Medulla oblongata (tissue), 1 donor: ENCODE measurements around the gene GALNT2.

Experiments
- DNase-seq: peaks from one replicate; pipeline ENCODE4 v3.0.0-alpha.2; 2015; ENCODE audit errors: extremely low spot score

GALNT2 gene

DNA sequence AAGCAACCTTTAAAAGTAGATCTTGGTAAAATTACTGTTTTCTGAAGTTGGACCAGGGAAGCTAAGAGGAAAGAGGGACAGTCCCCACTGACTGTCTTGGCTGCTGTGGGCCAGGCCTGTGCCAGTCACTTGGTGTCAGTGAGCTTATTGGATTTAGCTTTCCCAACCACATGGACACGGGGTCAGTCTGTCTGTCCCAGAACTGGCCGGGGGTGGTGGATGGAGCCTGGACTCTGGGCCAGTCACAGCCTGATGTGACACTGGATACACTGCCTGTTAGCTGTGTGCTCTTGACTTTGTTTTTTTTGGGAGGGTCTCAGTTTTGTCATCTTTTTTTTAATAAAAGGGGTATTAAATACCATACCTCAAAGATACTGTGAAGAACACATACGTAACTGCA, 96.7 kb downstream of the GALNT2 start:
- DNase-seq = no peak

DNA sequence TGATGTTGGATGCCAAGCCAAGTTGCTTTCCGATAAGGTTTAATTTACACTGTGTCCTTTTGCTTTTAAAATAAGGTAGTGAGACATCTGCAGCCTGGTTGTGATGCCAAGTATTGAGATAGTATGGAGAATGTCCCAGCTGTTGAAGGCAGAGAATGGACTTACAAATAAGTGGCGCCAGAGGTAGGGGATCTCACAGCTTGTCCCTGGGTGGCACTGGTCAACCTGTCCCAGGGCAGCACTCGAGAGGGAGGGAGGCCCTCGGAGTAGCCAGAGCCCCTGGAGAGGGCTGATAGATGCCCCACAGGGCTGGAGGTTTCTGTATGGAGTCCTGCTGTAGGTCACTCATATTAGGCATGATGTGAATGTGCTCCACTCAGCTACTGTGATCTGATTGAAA, 98.5 kb downstream of the GALNT2 start:
- DNase-seq = no peak

DNA sequence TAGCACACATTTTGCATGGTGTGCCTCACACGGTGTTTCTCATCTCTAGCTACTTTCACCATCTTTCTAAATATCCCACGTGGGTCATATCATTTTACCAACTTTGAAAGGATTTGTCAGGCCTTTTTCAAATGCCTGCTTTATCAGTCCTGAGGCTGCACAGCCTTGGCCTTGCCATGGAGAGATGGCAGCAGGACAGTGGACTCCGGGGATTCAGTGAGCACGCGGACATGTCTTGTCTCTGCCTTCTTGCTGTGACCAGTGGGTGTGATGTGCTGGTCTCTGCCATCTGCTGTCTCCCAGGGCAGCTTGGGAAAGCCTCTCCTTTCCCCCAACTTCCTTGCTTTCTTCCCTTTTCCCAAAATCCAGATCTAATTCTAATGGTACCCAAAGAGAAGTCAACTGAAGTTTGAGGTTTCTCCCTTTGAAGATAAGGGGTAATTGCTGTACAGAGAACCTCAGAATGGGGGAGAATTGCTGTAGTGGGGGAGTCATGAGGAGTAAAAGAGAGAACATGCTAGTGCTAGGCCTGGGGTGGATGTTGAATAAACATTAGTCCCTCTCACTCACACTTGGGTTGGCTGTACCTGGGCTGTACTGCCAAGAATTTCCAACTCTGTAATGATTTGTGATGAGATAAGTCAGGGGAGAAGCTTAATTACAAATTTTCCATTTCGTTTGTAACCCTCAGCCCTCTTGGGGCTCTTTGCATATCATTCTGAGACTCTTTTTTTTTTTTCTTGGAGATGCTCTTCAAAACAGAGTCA, 99.5 kb downstream of the GALNT2 start:
- DNase-seq = no peak

DNA sequence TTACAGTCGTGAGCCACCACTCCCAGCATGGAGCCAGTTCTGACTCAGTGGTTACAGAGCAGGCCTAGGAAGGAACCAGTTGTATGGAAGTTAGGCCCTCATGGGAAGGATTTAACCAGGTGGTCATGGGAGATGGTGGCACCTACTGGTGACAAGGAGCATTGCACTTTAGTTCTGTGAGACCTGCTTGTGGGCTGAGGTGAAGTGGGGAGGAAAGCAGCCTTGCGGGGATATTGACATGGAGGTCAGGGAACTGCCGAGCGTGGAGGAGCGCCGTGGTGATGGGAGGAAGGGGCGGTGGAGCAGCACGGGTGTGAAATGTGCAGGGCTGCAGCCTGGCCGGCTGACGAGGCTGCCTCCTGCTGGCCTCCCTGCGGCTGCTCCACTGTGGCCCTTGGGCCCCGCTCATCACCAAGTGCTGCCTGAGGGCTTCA, 100.4 kb downstream of the GALNT2 start:
- DNase-seq = no peak

DNA sequence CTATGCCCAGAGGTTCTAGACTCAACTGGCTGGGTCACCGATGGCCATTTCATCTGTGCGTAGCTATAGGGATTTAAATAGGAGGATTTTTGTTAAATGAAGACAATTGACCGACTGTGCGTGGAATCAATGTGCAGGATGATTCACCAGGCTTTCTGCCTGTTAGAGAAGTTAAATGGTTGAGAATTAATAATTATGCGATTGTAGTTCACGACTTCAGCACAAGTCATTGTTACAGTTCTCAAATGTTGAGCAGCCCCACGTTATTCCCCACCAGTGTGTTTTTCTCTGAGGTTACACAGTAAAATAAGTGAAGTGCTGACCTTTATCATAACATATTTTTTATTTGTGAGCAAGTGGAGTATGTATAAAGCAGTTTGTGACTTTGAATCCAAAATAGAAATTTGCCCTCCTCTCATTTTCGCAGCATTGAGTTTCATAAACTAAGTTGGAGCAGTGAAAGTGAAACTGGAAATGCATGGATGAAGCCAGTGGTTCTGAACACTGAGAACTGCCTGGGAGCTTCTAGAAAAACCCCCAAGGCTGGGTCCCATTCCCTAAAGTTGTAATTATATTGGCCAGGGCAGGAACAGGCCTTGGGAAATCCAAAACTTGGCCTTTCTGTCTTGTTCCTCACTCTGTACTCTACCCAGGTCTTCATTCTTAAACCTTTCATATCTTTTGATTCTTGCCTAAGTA, 102.6 kb downstream of the GALNT2 start:
- DNase-seq = peak; percentile 81

DNA sequence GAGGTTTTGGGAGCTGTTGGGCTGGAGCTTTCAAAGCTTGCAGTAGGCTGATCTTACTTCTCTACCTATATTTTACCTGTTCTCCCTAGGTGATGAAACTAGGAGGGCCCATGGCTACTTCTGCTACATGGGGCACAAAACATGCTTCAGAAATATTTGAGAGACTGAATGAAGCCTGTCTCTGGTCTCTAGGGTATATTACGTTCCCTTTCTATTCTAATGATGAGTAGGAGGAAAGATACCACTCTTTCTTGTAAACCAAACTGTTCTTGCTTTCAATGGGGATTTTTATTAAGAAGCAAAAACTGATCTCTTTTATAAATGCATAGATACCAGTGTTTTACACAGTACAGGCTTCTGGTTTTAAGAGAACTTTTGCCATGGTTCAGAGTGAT, 103.1 kb downstream of the GALNT2 start:
- DNase-seq = no peak

DNA sequence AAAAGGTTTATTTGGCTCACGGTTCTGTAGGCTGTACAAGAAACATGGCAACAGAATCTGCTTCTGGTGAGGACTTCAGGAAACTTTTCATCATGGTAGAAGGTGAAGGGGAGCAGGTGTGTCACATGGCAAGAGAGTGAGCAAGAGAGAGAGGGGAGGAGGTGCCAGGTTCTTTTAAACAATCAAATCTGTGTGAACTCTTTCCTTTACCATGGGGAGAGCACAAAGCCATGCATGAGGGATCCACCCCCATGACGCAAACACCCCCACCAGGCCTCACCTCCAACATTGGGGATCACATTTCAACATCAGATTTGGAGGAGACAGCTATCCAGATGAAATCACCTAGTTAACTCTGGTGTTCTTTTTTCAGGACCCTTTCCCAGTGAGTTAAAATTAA, 103.6 kb downstream of the GALNT2 start:
- no peak for DNase-seq

DNA sequence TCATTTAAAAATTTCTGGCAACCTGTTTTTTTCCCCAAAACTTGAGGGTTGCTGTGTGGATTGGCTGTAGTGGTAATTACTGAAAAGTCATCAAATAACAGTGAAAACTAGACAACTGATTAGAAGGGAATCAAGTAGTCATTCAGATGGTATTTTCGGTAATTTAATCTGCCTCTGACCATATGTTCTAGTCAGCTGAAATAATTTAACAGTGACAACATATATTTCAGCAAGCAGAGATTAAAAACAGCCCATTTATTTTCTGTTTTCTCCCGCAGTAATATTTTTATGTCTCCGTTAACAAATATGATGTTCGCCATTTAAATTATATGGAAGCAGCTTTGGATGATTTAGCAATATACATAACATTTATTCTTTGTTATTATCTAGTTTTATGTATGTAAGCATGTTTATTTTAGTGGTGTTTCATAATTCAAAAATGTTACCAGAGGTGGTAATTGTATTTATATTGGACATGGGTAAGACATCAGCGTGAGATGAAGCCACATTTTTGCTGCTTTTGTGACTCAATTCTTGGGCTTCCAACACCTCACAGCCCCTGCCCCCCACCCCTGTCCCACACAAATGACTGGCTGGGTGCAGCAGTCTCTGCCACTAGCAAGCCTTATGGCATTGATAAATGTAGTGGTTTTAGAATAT, 104.4 kb downstream of the GALNT2 start:
- DNase-seq = no peak

DNA sequence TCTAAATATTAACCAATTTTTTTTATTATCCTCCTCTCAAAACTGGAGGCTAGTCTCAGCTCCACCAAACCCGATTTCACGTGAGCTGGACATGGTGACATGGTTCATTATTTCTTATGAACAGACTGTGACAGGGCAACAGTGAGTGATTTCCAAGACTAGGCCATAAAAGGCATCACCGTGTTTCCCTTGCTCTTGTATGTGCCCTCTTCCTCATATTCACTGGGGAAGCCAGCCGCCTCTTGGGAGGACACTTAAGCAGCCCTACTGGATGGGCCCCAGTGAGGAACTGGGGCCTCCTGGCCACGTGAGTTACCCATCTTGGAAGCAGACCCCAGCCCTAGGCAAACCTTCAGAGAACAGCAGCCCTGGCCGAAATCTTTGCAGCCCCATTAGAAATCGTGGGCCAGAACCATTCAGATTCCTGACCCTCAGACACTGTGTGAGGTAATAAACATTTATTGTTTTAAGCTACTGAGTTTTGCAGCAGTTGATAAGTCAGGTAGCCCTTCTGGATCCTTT, 105.0 kb downstream of the GALNT2 start:
- no peak for DNase-seq

DNA sequence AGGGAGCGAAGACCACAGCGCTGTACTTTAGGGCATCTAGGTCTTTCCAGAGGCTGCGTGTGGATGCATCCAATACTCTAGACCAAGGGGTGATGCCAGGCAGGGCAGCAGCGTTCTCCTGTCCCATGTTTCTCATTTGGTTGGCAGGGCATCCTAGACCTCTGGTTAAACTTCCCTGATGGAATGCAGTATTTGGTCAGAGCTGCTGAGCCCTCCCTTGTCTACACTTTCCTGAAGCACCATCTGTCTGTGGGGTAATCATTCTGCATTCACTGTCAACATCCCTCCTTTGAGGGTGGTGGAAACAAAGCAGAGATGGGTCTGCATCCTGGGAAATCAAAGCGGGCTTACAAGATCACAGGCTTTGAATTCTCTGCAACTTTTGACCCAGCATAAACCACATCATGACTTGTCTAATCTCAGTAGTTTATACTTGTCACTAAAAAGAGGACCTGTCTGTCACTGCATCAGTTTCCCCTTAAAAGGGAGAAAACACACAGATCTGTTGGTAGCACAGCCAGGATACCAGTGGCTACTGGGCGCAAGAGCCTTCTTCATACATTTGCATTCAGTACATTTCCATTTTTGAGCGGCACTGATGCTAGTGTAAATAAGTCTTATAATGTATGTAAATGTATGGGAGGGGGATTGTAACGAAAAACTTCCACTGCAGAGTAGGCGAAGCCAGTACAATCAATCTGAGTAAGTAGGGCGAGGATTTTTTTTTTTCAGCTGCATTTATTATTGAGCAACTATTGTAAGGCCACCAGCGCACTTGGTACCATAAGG, 106.3 kb downstream of the GALNT2 start:
- DNase-seq = no peak

DNA sequence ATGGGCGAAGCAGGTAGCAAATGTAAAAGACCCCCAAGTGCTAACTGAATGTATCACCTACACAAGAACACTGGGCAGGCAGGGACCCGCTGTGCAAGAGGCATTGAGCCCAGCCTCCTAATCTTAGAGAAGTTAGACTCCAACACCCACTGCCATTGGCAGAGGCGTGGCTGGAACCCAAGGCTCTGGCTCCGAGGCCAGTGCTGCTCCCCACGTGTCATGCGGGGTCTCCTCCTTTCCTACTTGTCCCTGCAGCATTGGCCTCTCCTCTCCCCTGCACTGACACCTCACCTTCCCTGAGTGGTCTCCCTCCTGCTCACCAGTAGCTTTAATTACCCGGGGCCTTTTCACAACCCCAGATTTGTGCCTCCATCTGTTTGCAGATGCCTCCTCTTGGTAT, 107.0 kb downstream of the GALNT2 start:
- no peak for DNase-seq

DNA sequence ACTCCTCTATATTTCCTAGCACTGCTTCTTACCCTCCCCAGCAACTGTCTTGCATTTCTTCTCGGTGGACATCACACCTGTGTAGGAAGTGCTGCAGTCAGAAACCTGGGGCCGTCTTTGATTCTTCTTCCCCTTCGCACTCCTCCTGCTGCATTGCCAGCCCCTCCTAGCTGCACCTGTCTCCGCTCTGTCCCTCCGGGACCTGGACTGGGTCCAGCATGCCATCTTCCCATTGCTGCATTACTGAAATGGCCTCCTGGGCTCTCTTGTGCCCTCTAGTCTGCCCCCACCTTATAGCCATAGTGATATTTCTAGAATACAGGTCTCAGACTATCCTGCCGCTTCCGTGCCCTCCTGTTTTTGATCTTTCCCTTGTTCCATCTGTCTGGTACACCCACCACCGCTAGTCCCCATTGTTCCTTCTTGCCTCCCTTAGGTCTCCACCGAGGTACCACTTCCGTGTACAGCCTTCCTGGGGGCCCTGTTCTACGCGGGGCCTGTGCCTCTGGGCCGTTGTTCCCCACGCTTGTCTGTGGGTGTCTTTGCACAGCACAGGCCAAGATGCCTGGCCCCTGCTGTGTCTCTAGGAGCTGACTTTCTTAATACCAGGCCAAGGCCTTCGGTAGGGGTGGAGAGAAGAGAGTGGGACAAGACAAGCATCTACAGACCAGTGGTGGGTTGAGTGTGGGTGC, 107.6 kb downstream of the GALNT2 start:
- no peak for DNase-seq

DNA sequence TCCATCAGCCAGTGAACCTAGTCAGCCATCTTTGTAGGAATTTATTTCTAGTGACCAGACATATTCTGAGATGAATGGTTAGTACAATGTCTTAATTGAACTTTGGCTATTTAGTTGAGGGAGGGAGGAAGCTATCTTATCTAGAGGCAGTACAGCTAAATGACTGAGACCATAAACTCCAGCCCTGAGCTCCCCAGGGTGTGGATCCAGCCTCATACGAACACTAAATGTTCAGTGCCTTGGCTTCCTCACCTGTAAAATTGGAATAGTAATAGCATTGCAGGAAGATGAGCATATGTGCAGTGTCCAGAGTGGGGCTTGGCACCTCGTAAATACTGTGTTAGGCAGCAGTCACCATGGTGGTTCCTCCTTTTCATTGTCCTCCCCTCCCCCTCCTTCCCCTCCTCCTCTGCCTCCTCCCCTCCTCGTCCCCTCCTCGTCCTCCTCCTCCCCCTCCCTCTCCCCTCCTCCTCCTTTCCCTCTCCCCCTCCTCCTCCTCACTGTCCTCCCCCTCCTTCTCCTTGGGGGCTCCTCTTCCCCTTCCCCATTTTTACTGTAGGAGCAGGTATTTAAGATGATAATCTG, 108.2 kb downstream of the GALNT2 start:
- DNase-seq = no peak

DNA sequence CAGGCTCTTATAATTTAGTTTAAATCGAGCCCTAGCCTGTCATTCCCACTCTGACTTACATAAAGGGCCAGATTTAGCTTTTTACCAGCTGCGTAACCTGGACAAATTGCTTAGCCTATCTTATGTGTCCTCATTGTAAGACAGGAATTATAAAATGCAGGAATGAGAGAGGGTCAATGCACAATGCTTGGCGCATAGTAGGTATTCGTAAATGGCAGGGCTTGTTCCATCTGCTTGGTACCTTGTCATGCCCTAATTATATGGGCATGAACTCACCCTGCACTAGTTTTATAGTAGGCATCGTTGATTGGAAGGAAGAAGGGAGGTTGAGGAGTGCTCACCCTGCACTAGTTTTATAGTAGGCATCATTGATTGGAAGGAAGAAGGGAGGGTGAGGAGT, 108.8 kb downstream of the GALNT2 start:
- no peak for DNase-seq

DNA sequence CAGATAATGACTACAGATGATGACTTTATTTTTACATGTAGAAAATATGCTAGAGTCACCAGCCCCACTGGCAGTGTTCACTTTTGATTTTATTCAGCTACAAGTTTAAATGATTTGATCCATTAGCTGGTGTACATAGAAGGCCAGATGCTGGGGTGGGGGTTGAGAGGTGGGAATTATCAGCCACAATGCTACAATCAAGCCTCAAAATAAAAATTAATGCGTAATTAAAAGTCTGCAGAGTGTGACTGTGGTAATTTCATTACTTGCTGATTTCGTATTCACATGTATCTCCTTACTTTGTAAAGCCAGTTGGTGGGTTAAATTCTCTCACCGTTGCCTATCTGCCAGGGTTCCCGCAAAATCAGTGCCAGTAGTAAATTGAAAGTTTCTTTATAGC, 109.3 kb downstream of the GALNT2 start:
- DNase-seq = no peak

DNA sequence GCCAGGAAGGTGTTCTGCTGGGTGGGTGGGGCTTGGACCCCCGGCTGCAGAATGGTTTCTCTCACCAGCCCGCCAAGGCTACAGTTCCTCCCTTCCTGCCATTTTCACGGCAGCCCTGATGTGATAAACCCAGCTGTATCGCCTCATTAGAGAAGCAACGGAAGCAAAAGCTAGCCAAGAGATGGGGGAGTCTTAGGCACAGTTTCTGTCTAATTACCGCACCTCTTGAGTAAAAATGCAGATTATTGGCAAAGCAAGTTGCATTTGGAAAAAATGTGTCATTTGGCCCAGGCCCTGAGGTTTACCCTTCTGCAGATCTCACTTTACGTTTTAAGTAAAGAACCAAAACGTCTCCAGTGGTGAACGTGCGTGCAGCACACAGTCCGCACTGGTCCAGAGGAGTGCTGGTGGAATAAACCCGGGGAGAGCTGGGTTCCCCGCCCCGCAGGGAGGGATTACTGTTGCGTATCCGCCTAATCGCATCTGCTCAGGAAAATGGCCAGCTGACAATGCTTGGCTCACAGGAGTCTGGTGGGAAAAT, 109.9 kb downstream of the GALNT2 start:
- peak; percentile 63 for DNase-seq

DNA sequence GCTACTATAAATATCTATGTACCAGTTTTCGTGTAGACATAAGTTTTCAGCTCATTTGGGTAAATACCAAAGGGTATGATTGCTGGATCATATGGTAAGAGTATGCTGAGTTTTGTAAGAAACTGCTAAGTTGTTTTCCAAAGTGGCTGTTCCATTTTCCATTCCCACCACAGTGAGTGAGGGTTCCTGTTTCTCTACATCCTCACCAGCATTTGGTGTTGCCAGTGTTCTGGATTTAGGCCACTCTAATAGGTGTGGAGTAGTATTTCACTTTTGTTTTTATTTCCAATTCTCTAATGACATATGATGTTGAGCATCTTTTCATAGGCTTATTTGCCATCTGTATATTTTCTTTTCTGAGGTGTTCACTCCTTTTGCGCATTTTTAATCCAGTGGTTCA, 112.2 kb downstream of the GALNT2 start:
- no peak for DNase-seq

DNA sequence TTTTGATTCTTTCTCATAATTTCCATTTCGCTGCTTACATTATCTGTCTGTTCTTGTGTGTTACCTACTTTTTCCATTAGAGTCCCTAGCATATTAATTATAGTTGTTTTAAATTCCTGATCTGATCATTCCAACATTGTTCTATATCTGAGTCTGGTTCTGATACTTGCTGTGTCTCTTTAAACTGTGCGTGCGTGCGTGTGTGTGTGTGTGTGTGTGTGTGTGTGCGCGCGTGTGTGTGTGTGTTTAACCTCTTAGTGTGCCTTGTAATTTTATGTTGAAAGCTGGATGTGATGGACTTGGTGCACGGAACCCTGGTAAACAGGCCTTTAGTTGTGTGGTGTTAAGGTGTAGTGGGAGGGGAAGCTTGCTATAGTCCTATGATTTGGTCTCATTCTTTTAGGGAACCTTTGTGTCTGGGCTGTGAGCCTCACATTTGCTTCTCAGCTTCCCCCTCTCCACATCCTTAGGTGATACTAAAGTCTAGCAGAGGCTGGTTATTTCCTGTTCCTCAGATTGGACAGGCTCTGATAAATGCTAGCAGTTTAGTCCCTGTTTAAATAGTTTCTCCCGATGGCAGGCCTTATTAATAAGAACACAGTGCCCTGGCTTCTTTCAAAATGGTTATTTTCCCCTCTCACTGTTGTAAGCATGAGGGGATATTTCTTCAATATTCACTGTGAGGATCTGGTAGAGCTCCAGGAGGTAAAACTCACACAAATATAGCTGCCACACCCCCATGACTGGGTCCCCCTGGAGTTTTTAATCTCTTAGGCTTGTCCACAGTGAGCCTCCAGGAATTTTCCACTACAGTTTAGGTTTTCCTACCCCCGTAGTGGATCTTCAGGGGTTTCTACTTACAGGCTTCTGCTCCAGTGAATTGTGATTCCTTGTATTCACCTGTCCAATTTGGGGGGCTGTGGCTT, 118.3 kb downstream of the GALNT2 start:
- no peak for DNase-seq
